Hematopoietic multipotent progenitor cell treated with erythropoietin and hydrocortisone succinate and interleukin-3 and kit ligand, for 6 days (in vitro differentiated cells): ENCODE data around the gene PRDM16.

Experiments
- DNase-seq: peaks from one replicate; pipeline ENCODE4 v3.0.0-alpha.2; 2015

The PRDM16 gene

DNA sequence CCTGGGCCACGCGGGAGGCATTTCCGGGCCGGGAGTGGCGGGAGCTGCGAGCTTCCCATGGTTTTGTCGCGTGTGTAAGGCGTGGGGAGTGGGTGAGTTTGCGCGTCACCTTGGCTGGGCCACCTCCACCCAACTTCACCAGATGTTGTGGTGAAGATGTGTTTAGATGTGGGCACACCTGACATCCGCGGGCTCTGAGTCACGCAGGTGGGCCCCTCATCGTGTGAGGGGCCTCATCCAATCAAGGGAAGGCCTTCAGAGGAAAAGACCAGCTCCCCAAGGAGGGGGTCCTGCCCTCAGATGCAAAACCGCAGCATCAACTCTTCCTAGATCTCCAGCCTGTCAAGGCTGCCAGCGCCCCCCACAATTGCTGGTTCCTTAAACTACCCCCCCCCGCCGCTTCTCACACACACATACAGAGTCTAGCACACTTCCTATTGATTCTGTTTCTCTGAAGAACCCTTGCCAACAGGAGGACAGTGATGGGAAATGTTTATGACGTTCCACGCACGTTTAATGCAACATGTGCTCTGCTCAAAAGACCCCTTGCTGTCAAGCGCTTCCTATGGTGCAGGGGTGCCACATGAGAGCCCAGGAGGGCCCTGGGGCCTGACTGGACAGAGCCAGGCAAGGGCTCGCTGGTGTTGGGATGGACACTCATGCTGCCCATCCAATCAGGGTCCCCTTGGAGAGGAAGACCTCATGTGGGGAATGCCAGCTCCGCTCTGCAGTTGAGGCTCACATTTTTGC, 35.8 kb upstream of the PRDM16 start:
- no peak for DNase-seq

GRCh38 chr1:3033790-3034090, 35.3 kb upstream of the PRDM16 start:
- DNase-seq = no peak

DNA sequence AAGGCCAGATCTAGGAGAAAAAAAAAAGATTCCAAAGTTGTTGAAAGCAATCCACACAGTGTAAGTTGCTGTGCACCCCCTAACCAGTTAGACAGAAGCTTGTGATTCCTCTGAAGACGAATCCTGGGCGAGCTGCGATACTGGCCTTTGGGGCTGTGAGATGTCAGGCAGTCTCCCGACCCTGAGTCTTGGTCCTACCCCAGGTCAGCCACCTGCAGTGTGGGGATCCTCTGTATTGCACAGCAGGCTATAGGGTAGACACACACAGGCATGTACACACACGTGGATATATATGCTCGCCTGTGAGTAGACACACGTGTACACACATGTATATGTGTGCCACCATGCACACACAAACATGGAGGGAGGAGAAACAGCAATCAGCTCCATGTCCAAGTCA, 34.8 kb upstream of the PRDM16 start:
- no peak for DNase-seq

DNA sequence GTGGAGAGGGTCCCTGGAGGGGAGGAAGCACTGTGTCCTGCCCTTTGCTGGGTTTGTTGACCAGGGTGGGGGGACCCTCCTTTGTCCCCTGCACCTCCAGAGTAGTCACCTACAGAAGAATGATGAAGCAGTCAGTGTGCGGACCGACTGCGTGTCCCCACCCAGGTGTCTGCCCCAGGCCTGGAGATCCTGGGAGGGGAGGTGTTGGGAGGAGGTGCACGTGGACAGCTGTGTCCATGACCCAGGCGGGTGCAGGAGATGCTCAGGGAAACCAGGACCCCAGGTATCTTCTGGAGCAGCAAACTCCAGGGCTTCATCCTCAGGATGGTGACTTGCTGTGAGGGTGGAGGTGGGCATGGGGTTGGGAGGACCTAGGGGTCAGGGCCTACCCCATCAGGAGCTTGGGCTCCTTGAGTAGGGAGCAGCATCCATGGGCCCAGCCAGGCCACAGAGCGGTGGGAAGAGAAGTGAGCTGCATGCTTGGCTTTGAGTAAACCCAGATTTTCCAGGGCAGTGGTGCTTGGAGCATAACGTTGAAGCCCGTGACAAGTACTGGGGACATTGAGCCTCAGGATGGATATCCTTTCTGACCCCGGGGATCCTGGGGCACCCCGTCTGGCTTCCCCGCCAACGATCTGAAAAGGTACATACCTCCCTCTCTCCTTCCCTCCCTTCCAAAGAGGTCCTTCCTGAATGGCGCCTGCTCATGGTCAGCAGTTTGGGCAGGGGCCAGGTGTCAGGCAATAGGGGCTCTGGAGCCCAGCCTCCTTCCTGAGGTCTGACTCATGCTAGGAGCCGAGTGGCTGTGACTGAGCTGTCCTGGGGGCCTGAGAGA, 34.1 kb upstream of the PRDM16 start:
- DNase-seq = no peak

- no peak for DNase-seq
These were observed 33.2 kb upstream of the PRDM16 start for GRCh38 chr1:3035563-3036446.

DNA sequence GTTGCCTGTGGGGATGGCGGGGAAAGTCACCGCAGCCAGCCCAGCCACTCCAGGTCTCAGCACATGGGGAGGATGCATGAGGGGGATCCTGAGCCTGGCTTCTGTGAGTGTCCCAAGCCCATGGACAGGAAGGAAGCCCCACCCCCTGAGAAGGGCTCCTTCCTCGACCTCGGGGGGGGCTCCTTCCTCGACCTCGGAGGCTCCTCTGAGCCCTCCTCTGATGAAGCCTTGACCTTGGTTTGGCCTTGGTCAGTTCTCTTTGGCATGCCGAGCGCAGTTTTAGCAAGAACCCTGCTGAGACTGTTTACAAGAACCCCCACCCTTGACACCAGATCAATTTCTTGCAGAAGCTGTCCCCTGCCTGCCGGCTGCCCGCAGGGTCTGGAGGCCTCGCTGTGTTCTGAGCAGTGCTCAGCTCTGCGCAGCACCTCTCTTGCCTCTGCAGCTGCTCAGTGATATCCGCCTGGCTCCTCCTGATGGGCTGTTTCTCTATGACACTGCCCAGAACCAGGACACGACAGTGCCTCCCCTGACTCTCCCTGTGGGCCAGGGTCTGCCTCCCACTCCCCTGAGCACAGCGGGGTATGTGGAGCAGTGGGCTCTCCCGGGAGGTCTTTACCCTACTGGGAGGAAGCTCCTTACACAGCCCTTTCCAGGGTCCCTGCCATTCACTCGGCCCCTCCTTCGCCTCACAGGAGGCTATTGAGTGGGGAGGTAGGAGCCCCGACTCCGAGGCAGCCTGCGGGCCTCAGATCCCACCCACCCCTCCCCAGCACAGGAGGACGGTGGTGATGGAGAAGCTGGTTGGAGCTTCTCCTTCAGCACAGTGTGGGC, 32.3 kb upstream of the PRDM16 start:
- no peak for DNase-seq

- DNase-seq = no peak
These were observed 31.5 kb upstream of the PRDM16 start for GRCh38 chr1:3037281-3038040.

GRCh38 chr1:3038113-3038551, 30.9 kb upstream of the PRDM16 start:
- no peak for DNase-seq

- DNase-seq = no peak
These were observed 30.3 kb upstream of the PRDM16 start for GRCh38 chr1:3038571-3039181.

DNA sequence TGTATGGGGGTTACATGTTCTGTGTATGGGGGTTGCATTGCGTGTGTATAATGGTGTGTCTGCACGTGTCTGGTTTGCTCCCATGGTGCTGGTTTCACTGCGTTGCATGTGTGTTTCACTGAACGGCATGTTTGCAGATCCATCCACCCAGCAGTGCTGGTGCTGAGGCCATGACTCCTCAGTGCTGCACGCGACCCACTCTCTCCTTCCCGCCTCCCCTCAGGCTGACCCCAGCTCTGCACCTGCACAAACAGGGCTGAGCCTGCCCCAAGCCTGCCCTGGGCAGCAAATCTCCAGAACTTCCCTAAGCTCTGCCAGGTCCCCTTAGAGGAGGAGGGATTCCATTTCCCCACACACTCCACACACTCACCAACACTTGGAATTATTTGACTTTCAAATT, 29.0 kb upstream of the PRDM16 start:
- no peak for DNase-seq

DNA sequence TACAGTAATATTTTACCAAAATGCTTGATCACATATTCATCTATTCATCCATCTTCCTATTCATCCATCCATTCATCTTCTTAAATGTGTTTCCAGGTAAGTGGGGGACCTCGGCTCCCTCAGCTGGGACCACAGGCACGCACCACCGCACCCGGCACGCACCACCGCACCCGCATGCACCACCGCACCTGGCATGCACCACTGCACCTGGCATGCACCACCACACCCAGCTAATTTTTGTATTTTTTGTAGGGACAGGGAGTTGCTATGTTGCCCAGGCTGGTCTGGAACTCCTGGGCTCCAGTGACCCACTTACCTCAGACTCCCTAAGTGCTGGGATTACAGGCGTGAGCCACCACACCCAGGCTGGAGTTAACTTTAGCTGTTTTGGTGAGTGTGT, 26.5 kb upstream of the PRDM16 start:
- DNase-seq = no peak

DNA sequence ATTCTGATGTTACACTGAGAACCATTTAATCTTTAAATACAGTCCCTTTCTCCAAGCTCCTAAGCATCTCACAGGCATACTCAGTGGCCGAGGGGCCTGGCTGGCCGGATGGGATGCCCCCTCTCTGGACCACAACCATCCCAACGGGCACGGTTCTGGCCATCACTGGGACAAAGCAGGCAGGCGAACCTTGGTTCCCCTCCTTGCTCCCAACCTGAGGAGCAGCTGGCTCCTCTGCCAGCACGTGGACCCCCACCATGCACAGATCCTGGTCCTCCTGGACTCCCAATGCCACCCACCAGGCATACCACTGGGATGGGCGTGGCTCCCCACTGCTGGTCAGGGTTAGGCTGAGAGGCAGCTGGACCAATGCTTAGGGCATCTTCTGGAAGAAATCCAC, 19.8 kb upstream of the PRDM16 start:
- DNase-seq = no peak

GRCh38 chr1:3049905-3050304, 19.1 kb upstream of the PRDM16 start:
- DNase-seq = no peak

GRCh38 chr1:3050603-3051002, 18.4 kb upstream of the PRDM16 start:
- no peak for DNase-seq

GRCh38 chr1:3051270-3052268, 17.4 kb upstream of the PRDM16 start:
- no peak for DNase-seq

DNA sequence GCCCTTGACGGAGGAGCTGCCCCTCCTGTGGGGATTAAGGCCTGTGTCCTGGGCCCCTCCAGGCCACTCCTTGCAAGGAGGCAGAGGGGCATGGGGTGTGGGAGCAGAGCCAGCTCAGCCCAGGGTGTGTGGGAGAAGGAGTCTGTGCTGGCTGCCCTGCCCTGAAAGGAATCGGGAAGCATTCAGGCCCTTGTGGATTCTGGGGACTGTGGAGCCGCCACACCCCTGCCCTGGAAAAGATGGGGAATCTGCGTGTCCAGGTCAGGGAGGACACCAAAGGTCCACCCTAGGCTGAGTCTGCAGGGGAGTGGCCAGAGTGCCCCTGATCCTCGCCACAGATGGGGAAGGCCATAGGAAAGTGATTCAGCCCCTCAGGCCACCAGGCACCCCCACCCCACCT, 16.5 kb upstream of the PRDM16 start:
- no peak for DNase-seq

DNA sequence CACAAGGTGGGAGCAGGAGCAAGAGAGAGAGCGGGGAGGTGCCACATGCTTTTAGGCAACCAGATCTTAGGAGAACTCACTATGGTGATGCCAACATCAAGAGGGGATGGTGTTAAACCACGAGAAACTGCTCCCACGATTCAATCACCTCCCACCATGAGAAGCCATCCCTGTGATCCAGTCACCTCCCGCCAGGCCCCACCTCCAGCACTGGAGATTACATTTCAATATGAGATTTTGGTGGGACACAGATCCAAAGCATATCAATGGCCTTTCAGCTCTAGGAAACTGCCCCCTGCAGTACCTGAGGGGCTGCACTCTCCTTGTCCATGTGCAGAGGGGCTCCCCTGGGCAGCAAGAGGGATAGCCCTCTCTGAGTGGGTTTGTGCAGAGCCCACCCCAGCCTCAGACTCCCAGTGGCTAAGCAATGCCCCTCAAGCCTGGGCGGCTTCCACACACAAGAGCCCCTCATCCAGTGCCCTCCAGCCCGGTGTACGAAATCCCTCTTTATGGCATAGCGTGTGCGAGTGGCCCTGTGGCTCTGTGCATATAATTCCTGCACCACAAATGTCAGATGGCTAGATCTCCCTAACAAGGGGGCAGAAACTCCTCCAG, 15.5 kb upstream of the PRDM16 start:
- no peak for DNase-seq

DNA sequence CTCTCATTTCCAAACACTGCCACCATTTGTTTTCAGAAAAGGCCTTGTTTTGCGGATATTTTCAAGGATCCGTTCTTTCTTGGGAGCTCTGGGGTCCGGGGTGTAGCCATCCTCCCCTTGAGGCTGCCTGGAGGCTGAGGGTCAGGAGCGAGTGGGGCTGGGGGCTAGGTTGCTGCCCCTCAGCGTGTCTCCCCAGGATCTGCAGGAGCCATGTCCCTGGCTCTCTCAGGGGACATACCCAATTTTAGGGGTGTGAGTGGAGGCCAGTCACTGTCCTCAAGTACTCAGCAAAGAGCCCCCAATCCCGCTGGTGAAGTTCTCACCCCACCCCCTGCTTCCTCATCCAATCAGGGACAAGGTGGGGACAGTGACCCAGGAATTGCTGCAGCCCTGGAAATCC, 15.0 kb upstream of the PRDM16 start:
- no peak for DNase-seq

GRCh38 chr1:3054474-3054873, 14.5 kb upstream of the PRDM16 start:
- DNase-seq = no peak

GRCh38 chr1:3055051-3055450, 14.0 kb upstream of the PRDM16 start:
- no peak for DNase-seq
